Esophagus muscularis mucosa (tissue), 4 donors: ENCODE results near the gene TTC6. TPM values are rescaled to one million over a fixed set of nuclear protein-coding genes. Genes with fewer than 3 reads are reported as not detected.

Experiments
- DNase-seq: peaks from one replicate; pipeline ENCODE4 v3.0.0-alpha.2; 2017; ENCODE audit errors: extremely low spot score
- H3K27ac ChIP-seq, 4 donors: fragments of 200-600 bp; sonication (generic); replicated peaks in 1 of 4; 1 replicate in 3 of 4; 2 replicates in 1 of 4; pipeline ENCODE4 v1.5.1; 2016 to 2019; ENCODE audit warnings: mild to moderate bottlenecking in 1 of 4
- H3K27me3 ChIP-seq, 4 donors: fragments of 200-600 bp; sonication (generic); one replicate each; pipeline versions ENCODE4 v1.5.1 to v1.6.0; 2016 to 2019
- H3K36me3 ChIP-seq, 4 donors: fragments of 200-600 bp; sonication (generic); one replicate each; pipeline ENCODE4 v1.5.1; 2016 to 2019
- H3K4me1 ChIP-seq, 4 donors: fragments of 200-600 bp; sonication (generic); one replicate each; pipeline ENCODE4 v1.5.1; 2016 to 2019
- H3K4me3 ChIP-seq, 4 donors: fragments of 200-600 bp; sonication (generic); 1 replicate in 2 of 4; 2 replicates in 2 of 4; pipeline ENCODE4 v1.5.1; 2016 to 2019; ENCODE audit warnings: mild to moderate bottlenecking in 4 of 4, moderate library complexity in 1 of 4
- H3K9me3 ChIP-seq, 4 donors: fragments of 200-600 bp; sonication (generic); 1 replicate in 3 of 4; 2 replicates in 1 of 4; pipeline ENCODE4 v1.5.1; 2016 to 2019
- CTCF ChIP-seq, 3 experiments: fragments of 200-600 bp in 2 of 3; fragments of 450-650 bp in 1 of 3; sonication (generic) in 2 of 3; IDR thresholded peaks; one replicate each; pipeline ENCODE4 v1.5.1; 2017 to 2019; ENCODE audit warnings: antibody characterized with exemption in 3 of 3, mild to moderate bottlenecking in 2 of 3, moderate library complexity in 1 of 3
- EP300 ChIP-seq: sonication (generic); formaldehyde crosslinking; IDR thresholded peaks from one replicate; pipeline ENCODE4 v1.6.1; 2017; ENCODE audit warnings: antibody characterized with exemption
- POLR2A ChIP-seq: fragments of 450-650 bp; IDR thresholded peaks from one replicate; pipeline ENCODE4 v1.6.1; 2017; ENCODE audit warnings: antibody characterized with exemption, moderate library complexity, mild to moderate bottlenecking, low read depth
- POLR2AphosphoS5 ChIP-seq, 2 donors: sonication (generic); formaldehyde crosslinking; IDR thresholded peaks; one replicate each; pipeline ENCODE4 v1.6.1; 2017; ENCODE audit warnings: antibody characterized with exemption in 2 of 2
- WGBS: methylation state at CpG from one replicate; pipeline ENCODE4 v1.1.5; 2018; 5-methylcytosine and 5-hydroxymethylcytosine counted together
- intact Hi-C: fragments of 100-400 bp; cut with DNase I; formaldehyde crosslinking; loops from one replicate; pipeline ENCODE4 v1.15.1; 2023
- total RNA-seq, 4 donors: library from RNA; depleted of rRNA; stranded (reverse); fragments of >200 nt; gene quantifications; one replicate each; pipeline versions ENCODE4 v1.1.0 to v1.2.1, GENCODE V29; 2016

TTC6 gene
- total RNA-seq, 4 donors from 2014 or later = not detected

- Histone ChIP-seq H3K4me1 (peaks cover 40 to 59% (median 52%) of the 10 kb centered on the region in 4 donors), H3K4me3 (no peak overlapping the region), H3K9me3 (no peaks in the 10 kb centered on the region), H3K27ac (no peak overlapping the region), H3K27me3 (peaks cover 28 to 99% (median 92%) of the 10 kb centered on the region in 4 donors), H3K36me3 (no peaks in the 10 kb centered on the region)
- no peak for DNase-seq
- intact Hi-C loops = no loop called here
- 7% methylated on average over 13 of the region's 20 CpGs for WGBS
- TF ChIP-seq CTCF (IDR thresholded peaks at IDR 0.05) (no peak), EP300 (no peak), POLR2A (no peak), POLR2AphosphoS5 (IDR thresholded peaks at IDR 0.05) (no peak)
Measured at GRCh38 chr14:37597538-37597913, 2.1 kb downstream of the TTC6 start.

GRCh38 chr14:37597914-37598746 lies 2.7 kb downstream of the TTC6 start:
- intact Hi-C loops = no loop called here
- DNase-seq = no peak
- 11% methylated on average over 9 of the region's 50 CpGs for WGBS

GRCh38 chr14:37598747-37599506 lies 3.5 kb downstream of the TTC6 start:
- intact Hi-C loops = no loop called here
- WGBS = 21% methylated on average over 21 of the region's 36 CpGs
- Histone ChIP-seq H3K27me3 (peaks cover 28 to 99% (median 86%) of the 10 kb centered on the region in 4 donors), H3K4me3 (peak overlapping the region in 3 of 4 donors; percentile 20 to 31 (median 26)), H3K4me1 (peaks cover 40 to 55% (median 50%) of the 10 kb centered on the region in 4 donors), H3K9me3 (no peaks in the 10 kb centered on the region), H3K27ac (no peak overlapping the region), H3K36me3 (no peaks in the 10 kb centered on the region)
- no peak for TF ChIP-seq POLR2A
- DNase-seq = no peak

More at GRCh38 chr14:37597914-37598746, 2.7 kb downstream of the TTC6 start:
- Histone ChIP-seq H3K27ac (no peak overlapping the region), H3K36me3 (no peaks in the 10 kb centered on the region), H3K4me1 (peaks cover 40 to 56% (median 51%) of the 10 kb centered on the region in 4 donors), H3K4me3 (peak overlapping the region in 3 of 4 donors; percentile 19 to 26 (median 20)), H3K9me3 (no peaks in the 10 kb centered on the region), H3K27me3 (peaks cover 28 to 99% (median 90%) of the 10 kb centered on the region in 4 donors)
- TF ChIP-seq EP300 (no peak), POLR2A (no peak), CTCF (IDR thresholded peaks at IDR 0.05) (no peak), POLR2AphosphoS5 (IDR thresholded peaks at IDR 0.05) (no peak)

GRCh38 chr14:37599507-37600368 lies 4.3 kb downstream of the TTC6 start:
- DNase-seq = no peak
- intact Hi-C loops = no loop called here

More at GRCh38 chr14:37599507-37600368, 4.3 kb downstream of the TTC6 start:
- whole genome bisulfite sequencing = 4% methylated on average over 34 of the region's 57 CpGs
- Histone ChIP-seq H3K4me3 (peak overlapping the region in 2 of 4 donors; percentile 23 to 31), H3K4me1 (peaks cover 33 to 47% (median 42%) of the 10 kb centered on the region in 4 donors), H3K36me3 (no peaks in the 10 kb centered on the region), H3K27me3 (peaks cover 28 to 99% (median 81%) of the 10 kb centered on the region in 4 donors), H3K27ac (no peak overlapping the region), H3K9me3 (no peaks in the 10 kb centered on the region)
- TF ChIP-seq EP300 (no peak), POLR2A (no peak), CTCF (IDR thresholded peaks at IDR 0.05) (no peak), POLR2AphosphoS5 (IDR thresholded peaks at IDR 0.05) (no peak)
